ENCODE results near the gene ACBD4. TPM values are rescaled to one million over a fixed set of nuclear protein-coding genes. Genes with fewer than 3 reads are reported as not detected.

ACBD4 gene
- total and polyA plus RNA-seq, 2 of the 13 experiments (the other 11 are each of a cell fraction or from before 2014, with no cell fraction given), result 16.1 to 26.9 TPM

GRCh38 chr17:45120558-45120957 is 14.9 kb upstream of the ACBD4 start (continued):
- TF ChIP-seq ZNF512 (CRISPR knock-in tag; IDR thresholded peaks at IDR 0.05) (no peak), GMEB2 (CRISPR knock-in tag; IDR thresholded peaks at IDR 0.05; ENCODE audit: low read depth) (no peak), ZNF784 (CRISPR knock-in tag; IDR thresholded peaks at IDR 0.05; ENCODE audit: borderline replicate concordance) (no peak), ZNF256 (CRISPR knock-in tag; conservative IDR thresholded peaks at IDR 0.05) (no peak), PRMT3 (CRISPR knock-in tag; IDR thresholded peaks at IDR 0.05; ENCODE audit: borderline replicate concordance, low read depth) (no peak), ZNF44 (CRISPR knock-in tag; IDR thresholded peaks at IDR 0.05) (no peak), ZNF607 (CRISPR knock-in tag; IDR thresholded peaks at IDR 0.05; ENCODE audit: borderline replicate concordance) (no peak), MAFG (CRISPR knock-in tag; IDR thresholded peaks at IDR 0.05) (no peak), ZFP36L2 (CRISPR knock-in tag; IDR thresholded peaks at IDR 0.05) (no peak)

- no peaks in the 10 kb centered on the region for H3K9me3 ChIP-seq (ENCODE audit: low read length)
- POLR2A ChIA-PET, result interaction anchor here (1.5 kb wide), 1 partner anchor 27 kb away, joined by 3 read pairs; the partner anchor contains the start of gene HEXIM1
- CTCF ChIA-PET (ENCODE audit: low intra/inter-chr PET ratio, low total read pairs), result no interaction called here
- DNase-seq (ENCODE audit: low spot score) (no peak), FAIRE-seq (no peak), ATAC-seq (no peak)
- no peak overlapping the region for H2AFZ ChIP-seq (ENCODE audit: low read length)
- no peak overlapping the region for H3K4me2 ChIP-seq (ENCODE audit: low read depth, low read length)
- no peaks in the 10 kb centered on the region for H3K27me3 ChIP-seq (ENCODE audit: control insufficient read depth in 1 of 2, insufficient read depth in 2 of 2, low read length in 2 of 2)
- intact Hi-C loops (cut with micrococcal nuclease; ENCODE audit: unreplicated experiment), result no loop called here
- no peak overlapping the region for H3K27ac ChIP-seq (ENCODE audit: extremely low read length, insufficient read depth, low read length)
- TF ChIP-seq MAFK (conservative IDR thresholded peaks at IDR 0.05 in 1 of 2, IDR thresholded peaks at IDR 0.05 in 1 of 2; ENCODE audit: low read length in 2 of 2), result no peak
- no peak for TF ChIP-seq ZNF503 (CRISPR knock-in tag; IDR thresholded peaks at IDR 0.05)
- TF ChIP-seq DNMT1 (CRISPR knock-in tag; IDR thresholded peaks at IDR 0.05), result 0 out of 2 replicates have a peak, but pooled peaks have one; percentile 46
- TF ChIP-seq ZBTB33 (CRISPR knock-in tag; IDR thresholded peaks at IDR 0.05), result 0 out of 2 replicates have a peak, but pooled peaks have one; percentile 35
- TF ChIP-seq RBFOX2 (IDR thresholded peaks at IDR 0.05; ENCODE audit: low read depth, low read length), result 0 out of 2 replicates have a peak, but pooled peaks have one; percentile 24
- no peak overlapping the region for H3K4me3 ChIP-seq (replicated peaks in 1 of 3; ENCODE audit: insufficient read depth in 1 of 3, low read depth in 2 of 3, low read length in 3 of 3)
- no peaks in the 10 kb centered on the region for H4K20me1 ChIP-seq (ENCODE audit: insufficient read depth, low read length)
- H3K36me3 ChIP-seq (replicated peaks in 1 of 2; ENCODE audit: control insufficient read depth in 1 of 2, insufficient read depth in 2 of 2, low read length in 2 of 2), result peaks cover 0 to 4% of the 10 kb centered on the region in 2 experiments; a peak in 1 of 5 replicates
- BruUV-seq (replicated peaks), result no TSS peak
- in situ Hi-C loops (cut with HindIII; ENCODE audit: extremely low pct_ligation_motif_present, low pct_unique_long_range_greater_than_20kb), result no loop called here
- no peak overlapping the region for H3K9ac ChIP-seq (ENCODE audit: insufficient read depth, low read depth, low read length)
- no peaks in the 10 kb centered on the region for H3K79me2 ChIP-seq (ENCODE audit: insufficient read depth, low read length)
- H3K4me1 ChIP-seq (ENCODE audit: insufficient read depth, low read length), result peaks cover 46% of the 10 kb centered on the region
- WGBS (ENCODE audit: low lambda C conversion rate), result 97% methylated on average over 44 of the region's 45 CpGs
Measured at GRCh38 chr17:45121055-45121454, 14.4 kb upstream of the ACBD4 start.
